GM18519 (cell line): ENCODE measurements around the gene METTL23.

Source experiments
- ATAC-seq: cut with Tn5 transposase; IDR thresholded peaks from one replicate; pipeline ENCODE4 v1.9.1; 2021; ENCODE audit warnings: mild to moderate bottlenecking, moderate library complexity; ENCODE audit not compliant: unreplicated experiment, low FRiP score

The METTL23 gene, protein sequence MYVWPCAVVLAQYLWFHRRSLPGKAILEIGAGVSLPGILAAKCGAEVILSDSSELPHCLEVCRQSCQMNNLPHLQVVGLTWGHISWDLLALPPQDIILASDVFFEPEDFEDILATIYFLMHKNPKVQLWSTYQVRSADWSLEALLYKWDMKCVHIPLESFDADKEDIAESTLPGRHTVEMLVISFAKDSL

GRCh38 chr17:76726776-76727718, at the start of gene METTL23:
METTL23 (plus strand) TSS chr17:76726839; CDS start chr17:76729711, 2,872 bp downstream.
- ATAC-seq, result peak; percentile 38

DNA sequence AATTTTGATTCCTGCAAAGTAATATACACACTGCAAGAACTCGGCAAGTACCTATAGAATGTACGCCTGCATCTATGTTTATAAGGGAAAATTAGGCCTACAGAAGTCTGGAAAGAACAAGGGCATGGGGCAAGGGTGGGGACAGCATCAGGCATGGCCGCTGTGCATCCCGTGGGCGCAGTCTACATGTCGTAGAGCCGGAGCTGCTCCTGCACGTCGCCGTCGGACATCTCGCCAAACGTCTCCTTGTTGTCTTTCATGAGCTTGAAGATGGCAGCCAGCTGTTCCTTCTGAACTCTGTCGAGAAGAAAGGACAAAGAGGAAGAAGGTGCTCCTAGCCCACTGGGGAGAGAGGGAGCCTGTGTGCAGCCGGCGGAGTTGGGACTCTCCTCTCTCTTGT, 49.2 kb upstream of the METTL23 start:
- no peak for ATAC-seq

GRCh38 chr17:76678330-76678729, 48.3 kb upstream of the METTL23 start:
- ATAC-seq, result no peak

- ATAC-seq, result no peak
Measured at GRCh38 chr17:76679239-76679638, 47.4 kb upstream of the METTL23 start.

DNA sequence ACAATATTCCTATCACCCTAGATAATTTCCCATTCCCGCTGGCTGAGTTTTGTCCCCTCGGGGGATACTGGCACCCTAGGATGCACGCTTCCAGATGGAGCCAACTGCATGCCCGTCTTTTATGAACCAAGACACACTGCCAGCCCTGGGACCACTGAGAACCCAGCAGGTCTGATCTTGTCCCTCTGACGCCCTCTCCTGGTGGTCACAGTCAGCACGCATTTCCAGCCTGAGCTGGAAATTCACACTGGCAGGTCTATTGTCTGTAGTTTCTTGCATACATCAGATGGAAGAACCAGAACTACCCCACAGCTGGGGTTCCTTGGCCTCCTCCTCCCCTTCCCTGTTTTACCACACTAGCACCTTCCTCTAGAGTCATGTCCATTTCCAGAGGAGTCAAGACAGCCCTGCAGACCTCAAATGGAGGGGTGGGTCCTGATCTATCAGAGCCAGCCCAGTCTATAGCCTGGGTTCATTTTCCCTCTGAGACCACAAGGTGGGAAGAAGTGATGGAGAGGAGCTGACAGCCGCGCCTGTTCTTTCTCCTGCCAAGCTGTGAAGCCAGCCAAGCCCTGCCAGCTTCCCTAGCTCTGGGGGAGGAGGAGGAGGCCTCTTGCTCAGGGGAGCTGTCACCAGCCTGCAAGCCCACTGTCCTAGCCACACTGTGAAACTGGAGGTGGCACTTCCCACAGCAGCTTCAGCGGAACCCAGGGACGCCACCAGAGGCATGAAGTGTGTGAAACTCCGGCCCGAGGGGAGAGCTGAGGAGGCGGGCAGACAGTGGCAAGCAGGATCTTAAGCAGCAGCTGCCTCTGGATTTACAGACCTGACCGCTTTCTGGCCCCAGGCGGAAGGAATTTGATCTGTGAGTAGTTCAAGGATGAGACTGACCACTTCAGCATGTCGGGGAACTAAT, 45.2 kb upstream of the METTL23 start:
- ATAC-seq, result no peak

GRCh38 chr17:76682296-76682695, 44.3 kb upstream of the METTL23 start:
- ATAC-seq, result no peak

GRCh38 chr17:76683011-76683755, 43.5 kb upstream of the METTL23 start:
- ATAC-seq, result no peak

DNA sequence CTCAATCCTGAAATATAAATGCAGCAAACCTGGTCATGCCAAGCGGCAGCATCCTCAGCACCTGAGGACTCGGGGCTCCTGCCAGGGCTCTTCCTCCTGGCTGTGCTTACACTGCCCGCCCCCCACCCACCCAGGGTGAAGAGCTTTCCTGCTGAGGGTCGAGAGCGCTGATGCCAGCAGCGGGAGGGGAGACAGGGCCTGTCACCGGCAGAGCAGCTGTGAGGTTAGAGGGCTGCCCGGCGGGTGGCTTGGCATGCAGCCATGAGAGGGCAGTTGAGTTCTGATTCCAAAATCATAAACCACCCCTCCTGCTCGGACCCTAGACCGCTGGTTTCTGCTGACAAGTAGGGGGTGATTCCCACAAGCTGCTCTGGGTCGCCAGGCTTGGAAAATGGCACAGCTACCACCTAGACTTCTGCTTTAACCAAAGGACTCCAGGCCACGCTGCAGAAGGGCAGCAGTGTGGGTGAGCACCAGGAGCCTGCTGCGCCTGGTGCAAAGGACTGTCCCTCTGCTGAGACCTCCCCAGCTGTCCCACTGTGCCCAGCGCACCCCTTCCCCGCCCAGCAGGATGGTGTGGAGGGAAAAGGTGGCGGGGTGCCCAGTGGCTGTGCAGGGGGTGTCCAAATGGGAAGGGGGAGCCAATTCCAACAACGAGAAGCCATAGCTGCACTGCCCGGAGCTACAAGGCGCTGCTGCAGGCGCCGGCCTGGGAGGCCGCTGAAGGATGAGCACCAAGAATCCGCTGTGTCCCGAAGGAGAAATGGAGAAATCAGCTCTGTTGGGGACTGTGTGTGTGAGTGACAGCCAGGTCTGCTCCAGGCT, 42.5 kb upstream of the METTL23 start:
- ATAC-seq, result no peak

DNA sequence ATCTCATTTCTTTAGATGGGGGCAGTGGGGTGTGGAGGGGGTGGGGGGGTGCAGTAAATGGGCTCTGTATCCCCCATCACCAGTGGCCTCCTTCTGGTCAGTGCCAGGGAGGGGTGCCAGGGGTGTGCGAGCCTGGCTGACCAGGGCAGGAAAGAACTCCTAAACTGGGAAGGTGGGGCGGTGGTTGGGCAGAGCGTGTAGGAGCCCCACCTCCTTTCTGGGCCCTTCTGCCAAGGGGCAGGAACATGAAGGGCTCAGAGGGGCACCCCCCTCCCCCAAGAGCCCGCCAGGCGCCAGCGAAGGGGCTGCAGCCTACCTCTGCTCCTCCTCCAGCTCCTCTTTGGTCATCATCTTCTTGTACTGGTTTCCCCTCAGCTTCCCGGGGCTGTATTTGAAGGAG, 41.9 kb upstream of the METTL23 start:
- ATAC-seq, result no peak

GRCh38 chr17:76685366-76685765, 41.3 kb upstream of the METTL23 start:
- ATAC-seq, result no peak

DNA sequence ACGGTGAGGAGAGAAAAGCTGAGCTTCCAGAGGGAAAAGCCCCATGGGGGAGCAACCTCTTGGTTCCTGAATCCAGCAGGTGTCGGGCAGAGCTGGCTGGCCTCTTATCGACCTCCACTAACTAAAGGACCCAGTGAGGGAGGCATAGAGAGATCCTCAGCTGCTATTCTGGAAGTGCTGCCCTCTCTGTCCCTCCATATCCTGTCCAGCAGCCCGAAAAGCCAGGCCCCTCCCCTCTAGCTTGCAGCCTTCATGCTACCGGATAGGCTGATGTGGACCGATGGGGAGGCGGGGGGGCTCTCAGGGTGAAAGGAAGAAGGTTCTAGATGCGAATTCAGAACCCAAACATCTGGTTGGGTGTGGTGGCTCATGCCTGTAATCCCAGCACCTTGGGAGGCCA, 40.8 kb upstream of the METTL23 start:
- no peak for ATAC-seq

- ATAC-seq, result no peak
Measured at GRCh38 chr17:76686538-76687297, 39.9 kb upstream of the METTL23 start.

- no peak for ATAC-seq
Measured at GRCh38 chr17:76687298-76688164, 39.1 kb upstream of the METTL23 start.

- ATAC-seq, result no peak
Measured at GRCh38 chr17:76688165-76688622, 38.4 kb upstream of the METTL23 start.

GRCh38 chr17:76689859-76690258, 36.8 kb upstream of the METTL23 start:
- ATAC-seq, result no peak

DNA sequence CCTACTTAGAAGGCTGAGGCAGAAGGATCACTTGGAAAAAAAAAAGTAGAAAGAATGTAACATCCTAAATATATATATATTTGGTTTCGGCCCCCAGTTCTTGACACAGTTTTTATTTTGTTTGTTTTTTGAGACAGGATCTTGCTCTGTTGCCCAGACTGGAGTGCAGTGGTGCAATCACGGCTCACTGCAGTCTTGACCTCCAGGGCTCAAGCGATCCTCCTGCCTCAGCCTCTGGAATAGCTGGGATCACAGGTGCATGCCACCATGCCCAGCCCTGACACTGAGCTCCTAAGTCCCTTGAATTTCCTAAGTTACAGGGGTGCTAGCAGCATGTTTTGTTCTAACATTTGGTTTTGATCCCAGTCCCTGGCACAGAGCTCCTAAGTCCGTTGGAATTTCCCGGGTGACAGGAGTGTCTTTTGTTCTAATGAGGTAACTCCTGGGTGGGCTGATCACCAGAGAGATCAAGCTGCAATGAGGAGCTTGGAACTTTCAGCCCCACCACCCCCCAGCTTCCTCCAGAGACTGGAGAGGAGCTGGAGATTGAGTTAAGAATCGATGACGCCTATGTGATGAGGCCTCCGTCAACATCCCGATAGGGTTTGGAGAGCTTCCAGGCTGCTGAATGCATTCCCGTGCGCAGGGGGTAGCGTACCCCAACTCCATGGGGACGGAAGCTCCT, 35.9 kb upstream of the METTL23 start:
- no peak for ATAC-seq
